Motor neuron (in vitro differentiated cells): ENCODE results near the gene PFKFB3. TPM values are rescaled to one million over a fixed set of nuclear protein-coding genes. Genes with fewer than 3 reads are reported as not detected.
A peak's percentile ranks its signal among the peaks of the same experiment; 100 is the strongest.
"Not testable (repeated sequence)": the region's sequence is repeated elsewhere in the genome, so short reads cannot be mapped to it uniquely, and the experiment has no call there.

Experiments used
- ATAC-seq, 8 experiments: fragments of 200-7000 bp; cut with Tn5 transposase; replicated peaks in 6 of 8; 2 replicates each; pipeline ENCODE4 v1.8.0; 2021; ENCODE audit warnings: mild to moderate bottlenecking in 8 of 8, moderate library complexity in 8 of 8
- H3K27ac ChIP-seq, 2 donors: fragments of 250-450 bp; sonication (Bioruptor Pico); 2 replicates each; pipeline ENCODE4 v1.9.0; 2021; ENCODE audit warnings: antibody characterized with exemption in 2 of 2, mild to moderate bottlenecking in 2 of 2, moderate library complexity in 1 of 2
- H3K4me1 ChIP-seq, 2 donors: fragments of 250-450 bp; sonication (Bioruptor Pico); replicated peaks in 1 of 2; 2 replicates each; pipeline ENCODE4 v1.6.1; 2021; ENCODE audit warnings: antibody characterized with exemption in 2 of 2, mild to moderate bottlenecking in 2 of 2, moderate library complexity in 1 of 2
- H3K4me3 ChIP-seq, 5 donors: fragments of 250-450 bp; sonication (Bioruptor Pico); 2 replicates each; pipeline ENCODE4 v1.9.0; 2021; ENCODE audit warnings: antibody characterized with exemption in 5 of 5, mild to moderate bottlenecking in 5 of 5, moderate library complexity in 4 of 5
- WGBS, 10 experiments: fragments of 450-650 bp; shearing (Covaris generic); methylation state at CpG; one replicate each; pipeline ENCODE4 v1.0.0; 2022; 5-methylcytosine and 5-hydroxymethylcytosine counted together
- in situ Hi-C, 9 experiments: fragments of 400-800 bp; cut with MboI; loops; one replicate each; pipeline ENCODE4 v1.15.0; 2021; ENCODE audit warnings: low sequenced_read_pairs in 9 of 9, low pct_unique_long_range_greater_than_20kb in 2 of 9; ENCODE audit not compliant: unreplicated experiment in 9 of 9
- total RNA-seq, 8 experiments: library from RNA; unstranded; fragments of 300-600 nt; gene quantifications; 2 replicates each; pipeline versions ENCODE4 v1.2.3 to v1.2.4, GENCODE V29; 2022

The PFKFB3 gene
- total RNA-seq, 8 experiments from 2014 or later: 32.4 to 80.6 (median 46.6) TPM

GRCh38 chr10:6182454-6183098, 20.2 kb upstream of the PFKFB3 start:
- ATAC-seq: peak in 6 of 8 experiments; percentile 17 to 53 (median 30)
- Histone ChIP-seq H3K4me1 (peaks cover 0 to 16% of the 10 kb centered on the region in 2 donors), H3K4me3 (no peak overlapping the region), H3K27ac (no peak overlapping the region)
- in situ Hi-C loops: no loop called here
- 20 to 57% methylated on average over 2 of the region's 16 CpGs; no CpG with 5 or more reads in 8 of the 10 experiments for WGBS, 10 experiments

DNA sequence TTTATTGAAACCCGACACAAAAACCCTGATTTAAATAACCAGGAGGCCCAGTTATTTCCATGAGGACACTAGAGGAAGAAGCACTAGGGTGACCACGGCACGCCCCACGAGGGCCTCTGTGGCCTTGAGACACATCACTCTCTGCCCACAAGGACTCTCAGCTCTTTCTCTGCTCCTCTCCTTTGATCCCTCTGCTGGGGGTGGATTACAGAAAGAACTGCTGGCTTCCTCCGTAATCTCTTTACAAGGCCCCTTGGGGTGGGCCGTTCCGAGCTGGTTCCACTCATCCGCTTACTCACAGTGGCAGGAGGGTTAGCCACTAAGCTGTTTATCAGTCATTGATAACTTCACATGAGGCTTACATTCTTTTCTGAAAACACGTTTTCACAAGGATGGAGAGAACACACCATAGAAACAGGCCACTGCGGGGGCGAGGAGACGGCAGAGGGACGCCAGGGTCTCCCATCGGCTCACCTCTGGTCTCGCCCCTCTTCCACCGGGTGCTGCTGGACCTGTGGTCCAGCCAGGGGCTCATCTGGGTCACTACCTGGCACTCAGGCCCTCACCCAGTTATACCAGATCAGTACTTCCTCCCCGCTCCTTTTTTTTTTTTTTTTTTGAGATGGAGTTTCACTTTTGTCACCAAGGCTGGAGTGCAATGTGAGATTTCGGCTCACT, 17.6 kb upstream of the PFKFB3 start:
- no peak for ATAC-seq
- in situ Hi-C loops: no loop called here
- H3K4me1 ChIP-seq: peaks cover 0 to 6% of the 10 kb centered on the region in 2 donors
- H3K4me3 ChIP-seq: no peak overlapping the region
- no peak overlapping the region for H3K27ac ChIP-seq
- 0 to 100% (median 89%) methylated on average over 1 to 9 of the region's 18 CpGs; no CpG with 5 or more reads in 4 of the 10 experiments for WGBS, 10 experiments

- no peak for ATAC-seq
- WGBS, 10 experiments: 50 to 100% (median 100%) methylated on average over 1 to 5 of the region's 9 CpGs; no CpG with 5 or more reads in 5 of the 10 experiments
- in situ Hi-C loops: no loop called here
- Histone ChIP-seq H3K4me3 (no peak overlapping the region), H3K27ac (no peak overlapping the region), H3K4me1 (peaks cover 0 to 6% of the 10 kb centered on the region in 2 donors)
Measured at GRCh38 chr10:6186894-6187256, 15.9 kb upstream of the PFKFB3 start.

- WGBS, 10 experiments: 80 to 100% (median 96%) methylated on average over 1 to 5 of the region's 6 CpGs; no CpG with 5 or more reads in 1 of the 10 experiments
- ATAC-seq: no peak
- in situ Hi-C loops: no loop called here
Measured at GRCh38 chr10:6187278-6187677, 15.5 kb upstream of the PFKFB3 start.

DNA sequence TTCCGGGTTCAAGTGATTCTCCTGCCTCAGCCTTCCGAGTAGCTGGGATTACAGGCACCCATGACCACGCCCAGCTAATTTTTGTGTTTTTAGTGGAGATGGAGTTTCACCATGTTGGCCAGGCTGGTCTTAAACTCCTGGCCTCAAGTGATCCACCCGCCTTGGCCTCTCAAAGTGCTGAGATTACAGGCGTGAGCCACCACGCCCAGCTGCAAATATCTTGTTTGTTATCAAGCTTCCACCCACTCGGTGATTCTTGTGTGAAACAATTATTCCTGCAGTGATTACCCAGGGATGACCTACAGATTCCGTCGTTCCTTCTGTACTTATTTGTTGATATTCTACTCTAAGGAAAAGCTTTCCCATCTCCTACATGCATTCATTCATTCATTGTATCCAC, 12.7 kb upstream of the PFKFB3 start:
- ATAC-seq, in situ Hi-C loops, H3K27ac ChIP-seq, H3K4me1 ChIP-seq, H3K4me3 ChIP-seq: not testable (repeated sequence)
- 78 to 100% (median 91%) methylated on average over 1 to 7 of the region's 9 CpGs; no CpG with 5 or more reads in 2 of the 10 experiments for WGBS, 10 experiments

More at GRCh38 chr10:6187278-6187677, 15.5 kb upstream of the PFKFB3 start:
- Histone ChIP-seq H3K27ac (no peak overlapping the region), H3K4me3 (no peak overlapping the region), H3K4me1 (peaks cover 0 to 2% of the 10 kb centered on the region in 2 donors)

DNA sequence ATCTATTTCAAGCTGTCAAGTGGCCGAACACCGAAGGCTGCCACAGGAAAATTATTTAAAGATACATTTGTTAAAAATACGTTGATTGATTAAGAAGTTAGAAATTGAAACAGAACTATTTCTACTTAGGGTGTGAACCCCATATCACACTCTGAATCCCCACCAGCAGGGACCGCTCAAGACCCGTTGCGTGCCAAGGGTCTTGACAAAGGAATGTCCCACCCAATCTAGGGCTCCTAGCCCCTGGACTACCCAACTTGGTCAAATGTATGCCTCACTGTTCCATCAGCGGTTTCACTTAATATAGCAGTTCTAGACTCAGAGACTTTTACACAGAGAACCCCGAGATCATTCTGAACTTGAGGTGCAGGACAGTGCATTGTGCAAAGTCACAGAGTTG, 11.6 kb upstream of the PFKFB3 start:
- Histone ChIP-seq H3K27ac (no peak overlapping the region), H3K4me1 (no peaks in the 10 kb centered on the region), H3K4me3 (no peak overlapping the region)
- WGBS, 10 experiments: 60 to 100% (median 93%) methylated on average over 1 to 8 of the region's 8 CpGs
- ATAC-seq: no peak
- in situ Hi-C loops: no loop called here

DNA sequence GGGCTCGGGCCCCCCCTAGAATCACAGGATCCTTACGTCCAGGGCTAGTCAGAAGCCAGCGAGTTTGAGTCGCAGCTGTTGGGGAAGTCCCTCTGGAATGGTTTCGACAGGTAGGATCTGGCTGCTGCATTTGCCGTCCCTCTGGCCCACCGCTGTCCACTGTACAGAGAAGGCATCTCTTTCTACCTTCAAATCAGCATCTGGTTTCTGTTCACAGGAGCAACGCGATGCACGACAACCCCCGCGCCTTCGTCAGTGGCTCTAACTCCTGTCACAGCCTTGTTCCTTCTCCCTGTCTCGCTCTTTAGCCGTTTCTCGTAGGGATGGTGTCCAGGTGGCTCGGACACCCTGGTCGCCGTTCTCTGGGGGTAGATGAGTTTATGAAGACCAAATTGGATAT, 11.2 kb upstream of the PFKFB3 start:
- ATAC-seq: no peak
- in situ Hi-C loops: no loop called here
- Histone ChIP-seq H3K4me1 (no peaks in the 10 kb centered on the region), H3K4me3 (no peak overlapping the region), H3K27ac (no peak overlapping the region)
- WGBS, 10 experiments: 65 to 100% (median 87%) methylated on average over 1 to 14 of the region's 19 CpGs; no CpG with 5 or more reads in 3 of the 10 experiments

GRCh38 chr10:6193342-6193741, 9.4 kb upstream of the PFKFB3 start:
- ATAC-seq, H3K27ac ChIP-seq, in situ Hi-C loops, H3K4me3 ChIP-seq, H3K4me1 ChIP-seq: not testable (repeated sequence)
- 80 to 100% (median 95%) methylated on average over 1 to 5 of the region's 5 CpGs; no CpG with 5 or more reads in 4 of the 10 experiments for WGBS, 10 experiments

DNA sequence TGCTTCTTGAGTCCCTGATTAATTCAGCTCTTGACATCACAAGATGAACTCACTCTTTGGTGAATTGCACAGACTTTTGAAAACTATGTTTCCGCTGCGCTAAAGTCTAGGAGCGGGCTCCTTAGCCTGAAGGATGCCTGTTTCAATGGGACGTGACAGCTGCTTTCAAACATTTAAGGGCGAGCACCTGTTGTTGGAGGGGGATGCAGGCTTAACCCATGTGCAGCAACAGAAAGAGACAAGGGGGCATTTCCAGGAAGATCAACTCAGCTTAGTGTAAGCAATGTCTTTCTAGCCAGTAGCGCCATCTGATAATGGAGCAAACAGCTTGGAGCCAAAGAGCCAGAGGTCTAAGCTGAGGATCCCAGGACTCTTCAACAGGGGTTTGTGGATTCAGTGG, 8.4 kb upstream of the PFKFB3 start:
- Histone ChIP-seq H3K4me3 (no peak overlapping the region), H3K27ac (no peak overlapping the region), H3K4me1 (no peaks in the 10 kb centered on the region)
- in situ Hi-C loops: no loop called here
- WGBS, 10 experiments: 96 to 100% (median 98%) methylated on average over 1 to 6 of the region's 6 CpGs; no CpG with 5 or more reads in 2 of the 10 experiments
- no peak for ATAC-seq

DNA sequence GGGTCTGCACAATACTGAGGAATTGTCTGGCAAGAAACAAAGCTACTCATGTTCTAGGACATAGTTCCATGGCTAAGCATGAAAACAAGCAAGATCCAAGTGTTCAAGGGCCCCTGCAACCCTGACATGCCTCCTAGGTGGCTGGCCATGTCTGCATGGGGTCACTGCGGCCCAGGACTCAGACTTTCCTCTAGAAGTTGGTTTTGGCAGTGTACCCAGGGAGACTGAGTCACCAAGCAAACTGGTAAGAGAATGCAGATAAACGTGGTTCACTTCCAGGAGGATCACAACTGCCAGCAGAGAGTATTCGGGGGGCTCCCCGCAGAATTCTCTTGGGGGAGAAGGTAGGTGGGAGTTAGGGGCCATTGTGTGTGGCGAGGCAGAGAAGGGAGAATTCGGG, 7.4 kb upstream of the PFKFB3 start:
- 62 to 100% (median 81%) methylated on average over 2 to 6 of the region's 6 CpGs; no CpG with 5 or more reads in 4 of the 10 experiments for whole genome bisulfite sequencing, 10 experiments
- in situ Hi-C loops: no loop called here
- H3K27ac ChIP-seq: no peak overlapping the region
- no peak for ATAC-seq
- H3K4me3 ChIP-seq: no peak overlapping the region
- H3K4me1 ChIP-seq: no peaks in the 10 kb centered on the region

GRCh38 chr10:6195846-6196245, 6.9 kb upstream of the PFKFB3 start:
- in situ Hi-C loops: no loop called here
- Histone ChIP-seq H3K27ac (no peak overlapping the region), H3K4me1 (peaks cover 2 to 3% of the 10 kb centered on the region in 2 donors), H3K4me3 (no peak overlapping the region)
- WGBS, 10 experiments: 79 to 100% (median 84%) methylated on average over 1 to 7 of the region's 9 CpGs; no CpG with 5 or more reads in 4 of the 10 experiments
- no peak for ATAC-seq

GRCh38 chr10:6196524-6196923, 6.2 kb upstream of the PFKFB3 start:
- ATAC-seq: peak in 2 of 8 experiments; percentile 15 to 47
- H3K27ac ChIP-seq, H3K4me1 ChIP-seq, in situ Hi-C loops, H3K4me3 ChIP-seq: not testable (repeated sequence)
- WGBS, 10 experiments: 50 to 100% (median 96%) methylated on average over 1 to 4 of the region's 6 CpGs; no CpG with 5 or more reads in 4 of the 10 experiments

DNA sequence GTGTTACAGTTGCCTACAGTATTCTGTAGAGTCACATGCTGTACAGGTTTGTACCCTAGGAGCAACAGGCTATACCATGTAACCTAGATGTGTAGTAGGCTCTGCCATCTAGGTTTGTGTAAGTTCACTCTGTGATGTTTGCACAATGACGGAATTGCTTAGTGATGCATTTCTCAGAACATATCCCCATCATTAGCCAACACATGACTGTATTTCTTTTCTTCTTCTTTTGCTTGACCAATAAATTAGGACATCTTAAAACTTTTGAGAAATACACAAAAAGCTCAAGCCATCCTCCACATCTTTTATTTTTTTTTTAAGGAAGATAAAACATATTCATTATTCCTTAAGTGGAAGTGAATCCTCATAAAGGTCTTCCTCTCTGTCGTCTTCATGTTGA, 5.4 kb upstream of the PFKFB3 start:
- Histone ChIP-seq H3K27ac (no peak overlapping the region), H3K4me3 (no peak overlapping the region), H3K4me1 (peaks cover 2 to 4% of the 10 kb centered on the region in 2 donors)
- in situ Hi-C loops: no loop called here
- WGBS, 10 experiments: 67 to 100% (median 90%) methylated on average over 1 to 2 of the region's 2 CpGs; no CpG with 5 or more reads in 3 of the 10 experiments
- ATAC-seq: no peak
